ENCODE results near the gene NEDD9. TPM values are rescaled to one million over a fixed set of nuclear protein-coding genes. Genes with fewer than 3 reads are reported as not detected.
A peak's percentile ranks its signal among the peaks of the same experiment; 100 is the strongest.

The NEDD9 gene
- total and polyA plus RNA-seq, 2 of the 13 experiments (the other 11 are each of a cell fraction or from before 2014, with no cell fraction given) = 27.1 to 389 TPM

DNA sequence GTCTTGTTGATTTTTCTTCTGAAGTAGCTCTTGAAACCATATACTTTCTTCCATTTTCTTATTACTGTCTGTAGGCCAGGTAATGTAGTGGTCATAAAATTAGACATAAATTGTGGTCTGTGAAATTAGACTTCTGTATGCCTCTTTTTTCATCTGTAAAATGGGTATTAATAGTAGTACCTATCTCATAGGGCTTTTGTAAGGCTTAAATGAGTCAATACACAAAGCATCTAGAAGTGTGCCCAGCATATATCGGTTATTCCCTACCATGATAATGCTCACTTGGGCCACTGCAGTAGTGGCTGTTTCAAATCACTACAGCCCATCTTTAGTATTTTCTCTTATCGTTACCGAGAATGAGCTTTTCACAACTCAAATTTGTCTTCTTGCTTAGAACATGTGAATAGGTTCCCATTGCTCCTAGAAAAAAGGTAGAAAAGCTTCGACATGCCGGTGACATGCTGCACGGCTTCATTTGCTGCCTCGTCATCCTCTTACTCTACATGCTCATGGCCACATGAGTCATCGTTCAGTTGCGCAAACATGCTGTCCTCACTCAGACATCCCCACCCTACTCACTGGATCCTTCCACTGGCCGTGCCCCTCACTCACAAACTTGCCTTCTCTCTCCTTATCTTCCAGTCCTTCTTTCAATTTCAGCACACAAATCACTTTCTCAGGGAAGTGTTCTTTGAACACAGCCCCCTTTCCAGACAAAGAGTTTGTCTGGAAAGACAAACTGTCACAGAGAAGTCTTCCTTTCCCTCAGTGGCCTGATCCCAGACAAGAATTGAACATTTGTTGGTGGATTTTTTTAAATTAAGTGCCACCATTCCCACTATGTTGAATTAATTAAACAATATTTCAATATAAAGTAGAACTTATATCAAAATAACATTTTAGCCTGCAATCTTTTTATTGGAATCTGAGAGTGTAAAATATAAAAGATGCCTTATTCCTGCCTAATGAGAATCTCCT, 88.8 kb downstream of the NEDD9 start (continued):
- TF ChIP-seq, protein P1, sequence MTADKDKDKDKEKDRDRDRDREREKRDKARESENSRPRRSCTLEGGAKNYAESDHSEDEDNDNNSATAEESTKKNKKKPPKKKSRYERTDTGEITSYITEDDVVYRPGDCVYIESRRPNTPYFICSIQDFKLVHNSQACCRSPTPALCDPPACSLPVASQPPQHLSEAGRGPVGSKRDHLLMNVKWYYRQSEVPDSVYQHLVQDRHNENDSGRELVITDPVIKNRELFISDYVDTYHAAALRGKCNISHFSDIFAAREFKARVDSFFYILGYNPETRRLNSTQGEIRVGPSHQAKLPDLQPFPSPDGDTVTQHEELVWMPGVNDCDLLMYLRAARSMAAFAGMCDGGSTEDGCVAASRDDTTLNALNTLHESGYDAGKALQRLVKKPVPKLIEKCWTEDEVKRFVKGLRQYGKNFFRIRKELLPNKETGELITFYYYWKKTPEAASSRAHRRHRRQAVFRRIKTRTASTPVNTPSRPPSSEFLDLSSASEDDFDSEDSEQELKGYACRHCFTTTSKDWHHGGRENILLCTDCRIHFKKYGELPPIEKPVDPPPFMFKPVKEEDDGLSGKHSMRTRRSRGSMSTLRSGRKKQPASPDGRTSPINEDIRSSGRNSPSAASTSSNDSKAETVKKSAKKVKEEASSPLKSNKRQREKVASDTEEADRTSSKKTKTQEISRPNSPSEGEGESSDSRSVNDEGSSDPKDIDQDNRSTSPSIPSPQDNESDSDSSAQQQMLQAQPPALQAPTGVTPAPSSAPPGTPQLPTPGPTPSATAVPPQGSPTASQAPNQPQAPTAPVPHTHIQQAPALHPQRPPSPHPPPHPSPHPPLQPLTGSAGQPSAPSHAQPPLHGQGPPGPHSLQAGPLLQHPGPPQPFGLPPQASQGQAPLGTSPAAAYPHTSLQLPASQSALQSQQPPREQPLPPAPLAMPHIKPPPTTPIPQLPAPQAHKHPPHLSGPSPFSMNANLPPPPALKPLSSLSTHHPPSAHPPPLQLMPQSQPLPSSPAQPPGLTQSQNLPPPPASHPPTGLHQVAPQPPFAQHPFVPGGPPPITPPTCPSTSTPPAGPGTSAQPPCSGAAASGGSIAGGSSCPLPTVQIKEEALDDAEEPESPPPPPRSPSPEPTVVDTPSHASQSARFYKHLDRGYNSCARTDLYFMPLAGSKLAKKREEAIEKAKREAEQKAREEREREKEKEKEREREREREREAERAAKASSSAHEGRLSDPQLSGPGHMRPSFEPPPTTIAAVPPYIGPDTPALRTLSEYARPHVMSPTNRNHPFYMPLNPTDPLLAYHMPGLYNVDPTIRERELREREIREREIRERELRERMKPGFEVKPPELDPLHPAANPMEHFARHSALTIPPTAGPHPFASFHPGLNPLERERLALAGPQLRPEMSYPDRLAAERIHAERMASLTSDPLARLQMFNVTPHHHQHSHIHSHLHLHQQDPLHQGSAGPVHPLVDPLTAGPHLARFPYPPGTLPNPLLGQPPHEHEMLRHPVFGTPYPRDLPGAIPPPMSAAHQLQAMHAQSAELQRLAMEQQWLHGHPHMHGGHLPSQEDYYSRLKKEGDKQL (CRISPR knock-in tag; IDR thresholded peaks at IDR 0.05; ENCODE audit: low read depth) = 0 out of 2 replicates have a peak, but pooled peaks have one; percentile 60
- TF ChIP-seq, protein P2, sequence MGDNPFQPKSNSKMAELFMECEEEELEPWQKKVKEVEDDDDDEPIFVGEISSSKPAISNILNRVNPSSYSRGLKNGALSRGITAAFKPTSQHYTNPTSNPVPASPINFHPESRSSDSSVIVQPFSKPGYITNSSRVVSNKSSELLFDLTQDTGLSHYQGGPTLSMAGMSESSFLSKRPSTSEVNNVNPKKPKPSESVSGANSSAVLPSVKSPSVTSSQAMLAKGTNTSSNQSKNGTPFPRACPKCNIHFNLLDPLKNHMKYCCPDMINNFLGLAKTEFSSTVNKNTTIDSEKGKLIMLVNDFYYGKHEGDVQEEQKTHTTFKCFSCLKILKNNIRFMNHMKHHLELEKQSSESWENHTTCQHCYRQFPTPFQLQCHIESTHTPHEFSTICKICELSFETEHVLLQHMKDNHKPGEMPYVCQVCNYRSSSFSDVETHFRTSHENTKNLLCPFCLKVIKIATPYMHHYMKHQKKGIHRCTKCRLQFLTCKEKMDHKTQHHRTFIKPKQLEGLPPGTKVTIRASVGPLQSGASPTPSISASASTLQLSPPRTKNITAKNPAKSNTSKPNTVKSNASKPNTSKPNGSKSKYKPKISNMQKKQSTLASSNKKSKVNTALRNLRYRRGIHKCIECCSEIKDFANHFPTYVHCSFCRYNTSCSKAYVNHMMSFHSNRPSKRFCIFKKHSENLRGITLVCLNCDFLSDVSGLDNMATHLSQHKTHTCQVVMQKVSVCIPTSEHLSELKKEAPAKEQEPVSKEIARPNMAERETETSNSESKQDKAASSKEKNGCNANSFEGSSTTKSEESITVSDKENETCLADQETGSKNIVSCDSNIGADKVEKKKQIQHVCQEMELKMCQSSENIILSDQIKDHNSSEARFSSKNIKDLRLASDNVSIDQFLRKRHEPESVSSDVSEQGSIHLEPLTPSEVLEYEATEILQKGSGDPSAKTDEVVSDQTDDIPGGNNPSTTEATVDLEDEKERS (CRISPR knock-in tag; IDR thresholded peaks at IDR 0.05) = peak; percentile 88; the same call in 1 of the 2 replicates
- TF ChIP-seq PITX1 (CRISPR knock-in tag; IDR thresholded peaks at IDR 0.05) (peak; percentile 47; the same call in 1 of the 2 replicates), ZNF205 (CRISPR knock-in tag; IDR thresholded peaks at IDR 0.05) (0 out of 2 replicates have a peak, but pooled peaks have one; percentile 50), KLF12 (CRISPR knock-in tag; IDR thresholded peaks at IDR 0.05; ENCODE audit: borderline replicate concordance) (0 out of 2 replicates have a peak, but pooled peaks have one; percentile 1), FOXK2 (IDR thresholded peaks at IDR 0.05) (no peak), ZFYVE20 (CRISPR knock-in tag; IDR thresholded peaks at IDR 0.05; ENCODE audit: borderline replicate concordance, low read depth) (no peak), THAP11 (CRISPR knock-in tag; IDR thresholded peaks at IDR 0.05) (peak; percentile 75), TCF12 (IDR thresholded peaks at IDR 0.05) (no peak), TCF12 (CRISPR knock-in tag; IDR thresholded peaks at IDR 0.05) (no peak), TMF1 (CRISPR knock-in tag; IDR thresholded peaks at IDR 0.05; ENCODE audit: low read depth) (no peak)
- TF ChIP-seq, protein P3, sequence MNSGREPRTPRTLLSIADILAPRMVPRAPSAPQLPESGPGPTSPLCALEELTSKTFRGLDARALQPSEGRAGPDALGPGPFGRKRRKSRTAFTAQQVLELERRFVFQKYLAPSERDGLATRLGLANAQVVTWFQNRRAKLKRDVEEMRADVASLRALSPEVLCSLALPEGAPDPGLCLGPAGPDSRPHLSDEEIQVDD (CRISPR knock-in tag; IDR thresholded peaks at IDR 0.05; ENCODE audit: borderline replicate concordance) = no peak; the same call in 1 of the 2 replicates
- TF ChIP-seq, protein P4, sequence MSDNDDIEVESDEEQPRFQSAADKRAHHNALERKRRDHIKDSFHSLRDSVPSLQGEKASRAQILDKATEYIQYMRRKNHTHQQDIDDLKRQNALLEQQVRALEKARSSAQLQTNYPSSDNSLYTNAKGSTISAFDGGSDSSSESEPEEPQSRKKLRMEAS (IDR thresholded peaks at IDR 0.05) = peak; percentile 99
- TF ChIP-seq, protein P5, sequence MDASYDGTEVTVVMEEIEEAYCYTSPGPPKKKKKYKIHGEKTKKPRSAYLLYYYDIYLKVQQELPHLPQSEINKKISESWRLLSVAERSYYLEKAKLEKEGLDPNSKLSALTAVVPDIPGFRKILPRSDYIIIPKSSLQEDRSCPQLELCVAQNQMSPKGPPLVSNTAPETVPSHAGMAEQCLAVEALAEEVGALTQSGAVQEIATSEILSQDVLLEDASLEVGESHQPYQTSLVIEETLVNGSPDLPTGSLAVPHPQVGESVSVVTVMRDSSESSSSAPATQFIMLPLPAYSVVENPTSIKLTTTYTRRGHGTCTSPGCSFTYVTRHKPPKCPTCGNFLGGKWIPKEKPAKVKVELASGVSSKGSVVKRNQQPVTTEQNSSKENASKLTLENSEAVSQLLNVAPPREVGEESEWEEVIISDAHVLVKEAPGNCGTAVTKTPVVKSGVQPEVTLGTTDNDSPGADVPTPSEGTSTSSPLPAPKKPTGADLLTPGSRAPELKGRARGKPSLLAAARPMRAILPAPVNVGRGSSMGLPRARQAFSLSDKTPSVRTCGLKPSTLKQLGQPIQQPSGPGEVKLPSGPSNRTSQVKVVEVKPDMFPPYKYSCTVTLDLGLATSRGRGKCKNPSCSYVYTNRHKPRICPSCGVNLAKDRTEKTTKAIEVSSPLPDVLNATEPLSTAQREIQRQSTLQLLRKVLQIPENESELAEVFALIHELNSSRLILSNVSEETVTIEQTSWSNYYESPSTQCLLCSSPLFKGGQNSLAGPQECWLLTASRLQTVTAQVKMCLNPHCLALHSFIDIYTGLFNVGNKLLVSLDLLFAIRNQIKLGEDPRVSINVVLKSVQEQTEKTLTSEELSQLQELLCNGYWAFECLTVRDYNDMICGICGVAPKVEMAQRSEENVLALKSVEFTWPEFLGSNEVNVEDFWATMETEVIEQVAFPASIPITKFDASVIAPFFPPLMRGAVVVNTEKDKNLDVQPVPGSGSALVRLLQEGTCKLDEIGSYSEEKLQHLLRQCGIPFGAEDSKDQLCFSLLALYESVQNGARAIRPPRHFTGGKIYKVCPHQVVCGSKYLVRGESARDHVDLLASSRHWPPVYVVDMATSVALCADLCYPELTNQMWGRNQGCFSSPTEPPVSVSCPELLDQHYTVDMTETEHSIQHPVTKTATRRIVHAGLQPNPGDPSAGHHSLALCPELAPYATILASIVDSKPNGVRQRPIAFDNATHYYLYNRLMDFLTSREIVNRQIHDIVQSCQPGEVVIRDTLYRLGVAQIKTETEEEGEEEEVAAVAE (CRISPR knock-in tag; IDR thresholded peaks at IDR 0.05; ENCODE audit: borderline replicate concordance) = peak; percentile 88

Measured in HepG2 (cell line).